ENCODE data around the gene HOXA7.

GRCh38 chr7:27134392-27134791 is 22.1 kb downstream of the HOXA7 start:
- TF ChIP-seq EZH2 (IDR thresholded peaks at IDR 0.05; ENCODE audit: low read depth, low read length, severe bottlenecking) (no peak), CTCF (IDR thresholded peaks at IDR 0.05; ENCODE audit: control extremely low read depth in 1 of 3, insufficient read depth in 1 of 3, low read depth in 1 of 3, low read length in 3 of 3) (no peak), POLR2A (IDR thresholded peaks at IDR 0.05; ENCODE audit: control extremely low read depth in 1 of 2, low read depth in 2 of 2, low read length in 2 of 2) (no peak), SRF (IDR thresholded peaks at IDR 0.05; ENCODE audit: low read depth, low read length) (no peak), YY1 (IDR thresholded peaks at IDR 0.05; ENCODE audit: low read depth, low read length) (no peak), SP4 (IDR thresholded peaks at IDR 0.05; ENCODE audit: low read length) (no peak)

All from H1 (cell line).